ENCODE measurements around the gene APEH. TPM values are rescaled to one million over a fixed set of nuclear protein-coding genes. Genes with fewer than 3 reads are reported as not detected.

APEH gene
- total RNA-seq, 1 donor from 2014 or later, result 141 TPM

- no peak for DNase-seq (ENCODE audit: extremely low spot score, unreplicated experiment)
- Mint-ChIP-seq H3K4me3 (no peak overlapping the region), H3K4me1 (ENCODE audit: unreplicated experiment) (no peaks in the 10 kb centered on the region), H3K27ac (no peak overlapping the region), H3K36me3 (no peaks in the 10 kb centered on the region), H3K27me3 (no peaks in the 10 kb centered on the region), H3K9me3 (no peaks in the 10 kb centered on the region)
- TF ChIP-seq CTCF (conservative IDR thresholded peaks at IDR 0.05), result no peak
Observed at GRCh38 chr3:49628249-49628648, 45.9 kb upstream of the APEH start.

GRCh38 chr3:49629451-49629850, 44.7 kb upstream of the APEH start:
- Mint-ChIP-seq H3K27me3 (no peaks in the 10 kb centered on the region), H3K36me3 (no peaks in the 10 kb centered on the region), H3K4me3 (no peak overlapping the region), H3K4me1 (ENCODE audit: unreplicated experiment) (no peaks in the 10 kb centered on the region), H3K9me3 (no peaks in the 10 kb centered on the region), H3K27ac (no peak overlapping the region)
- no peak for TF ChIP-seq CTCF (conservative IDR thresholded peaks at IDR 0.05)
- no peak for DNase-seq (ENCODE audit: extremely low spot score, unreplicated experiment)

GRCh38 chr3:49629866-49630265, 44.3 kb upstream of the APEH start:
- H3K4me1 Mint-ChIP-seq (ENCODE audit: unreplicated experiment), result no peaks in the 10 kb centered on the region
- H3K36me3 Mint-ChIP-seq, result no peaks in the 10 kb centered on the region
- DNase-seq (ENCODE audit: extremely low spot score, unreplicated experiment), result no peak
- H3K9me3 Mint-ChIP-seq, result no peaks in the 10 kb centered on the region
- no peak overlapping the region for H3K4me3 Mint-ChIP-seq
- H3K27ac Mint-ChIP-seq, result no peak overlapping the region
- peaks cover under 1% of the 10 kb centered on the region for H3K27me3 Mint-ChIP-seq
- TF ChIP-seq CTCF (conservative IDR thresholded peaks at IDR 0.05), result no peak

- H3K4me1 Mint-ChIP-seq (ENCODE audit: unreplicated experiment), result no peaks in the 10 kb centered on the region
- no peaks in the 10 kb centered on the region for H3K9me3 Mint-ChIP-seq
- peaks cover 3% of the 10 kb centered on the region for H3K27me3 Mint-ChIP-seq
- H3K27ac Mint-ChIP-seq, result no peak overlapping the region
- TF ChIP-seq CTCF (conservative IDR thresholded peaks at IDR 0.05), result no peak
- H3K36me3 Mint-ChIP-seq, result no peaks in the 10 kb centered on the region
- no peak for DNase-seq (ENCODE audit: extremely low spot score, unreplicated experiment)
- H3K4me3 Mint-ChIP-seq, result no peak overlapping the region
Observed at GRCh38 chr3:49630784-49631183, 43.4 kb upstream of the APEH start.

- Mint-ChIP-seq H3K36me3 (no peaks in the 10 kb centered on the region), H3K27me3 (peaks cover 3% of the 10 kb centered on the region), H3K4me3 (no peak overlapping the region), H3K4me1 (ENCODE audit: unreplicated experiment) (no peaks in the 10 kb centered on the region), H3K9me3 (no peaks in the 10 kb centered on the region), H3K27ac (no peak overlapping the region)
- DNase-seq (ENCODE audit: extremely low spot score, unreplicated experiment), result no peak
- TF ChIP-seq CTCF (conservative IDR thresholded peaks at IDR 0.05), result peak; percentile 50
Observed at GRCh38 chr3:49634736-49635135, 39.4 kb upstream of the APEH start.

All from type B pancreatic cell (in vitro differentiated cells).